ENCODE data around the gene CPTP.

GRCh38 chr1:1300352-1300739 is 24.3 kb upstream of the CPTP start:
- TF ChIP-seq TAF1 (conservative IDR thresholded peaks at IDR 0.05) = no peak
- TF ChIP-seq YY1 (IDR thresholded peaks at IDR 0.05) = no peak
- no peak for TF ChIP-seq SP1 (IDR thresholded peaks at IDR 0.05)
- no peak for TF ChIP-seq RAD21 (IDR thresholded peaks at IDR 0.05)
- TF ChIP-seq CTCF (IDR thresholded peaks at IDR 0.05; ENCODE audit: low read depth, low read length, missing input control) = no peak
- TF ChIP-seq REST (IDR thresholded peaks at IDR 0.05) = no peak
- no peak for TF ChIP-seq HNF4A (conservative IDR thresholded peaks at IDR 0.05)
